ENCODE results near the gene P2RX7. TPM values are rescaled to one million over a fixed set of nuclear protein-coding genes. Genes with fewer than 3 reads are reported as not detected.
"Not testable (repeated sequence)": the region's sequence is repeated elsewhere in the genome, so short reads cannot be mapped to it uniquely, and the experiment has no call there.

Gene P2RX7
- total RNA-seq, 1 donor from 2014 or later = under 0.01 TPM

DNA sequence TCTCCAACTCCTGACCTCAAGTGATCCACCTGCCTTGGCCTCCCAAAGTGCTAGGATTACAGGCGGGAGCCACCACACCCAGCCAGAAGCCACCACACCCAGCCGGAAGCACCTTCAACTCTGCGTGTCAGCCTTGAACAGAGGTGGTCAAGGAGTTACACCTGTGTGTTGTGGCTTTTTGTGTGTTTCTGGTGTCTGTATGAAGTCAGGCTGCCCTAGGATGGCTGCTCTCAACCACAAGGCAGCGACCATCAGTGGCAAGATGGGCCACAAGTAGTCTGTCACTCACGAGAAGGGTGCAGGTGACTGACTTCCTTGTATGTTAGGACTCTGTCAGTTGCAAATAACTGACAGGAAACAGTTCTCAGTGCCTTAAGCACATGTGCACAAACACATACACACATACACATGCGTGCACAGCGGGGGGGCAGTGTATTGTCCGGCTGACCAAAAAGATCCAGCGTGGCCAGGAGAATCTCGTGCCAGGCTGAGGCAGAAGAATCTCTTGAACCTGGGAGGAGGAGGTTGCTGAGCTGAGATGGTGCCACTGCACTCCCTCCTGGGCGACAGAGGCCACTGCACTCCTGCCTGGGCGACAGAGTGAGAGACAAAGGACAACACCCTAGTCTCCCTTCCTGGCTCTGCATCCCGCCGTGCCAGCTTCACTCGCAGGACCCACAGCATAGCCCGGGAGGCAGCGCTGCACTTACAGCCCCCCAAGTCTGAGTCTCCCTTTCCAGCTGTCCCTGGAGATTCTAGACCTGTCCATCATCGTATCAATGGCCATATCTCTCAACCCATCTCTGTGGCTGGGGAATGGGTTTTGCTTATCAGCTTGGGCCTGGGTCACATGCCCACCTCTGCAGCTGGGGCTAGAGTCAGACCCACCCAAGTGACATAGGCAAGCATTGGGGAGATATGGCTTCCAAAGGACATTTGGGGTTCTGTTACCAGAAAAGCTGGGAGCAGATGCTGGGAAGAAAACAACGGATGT, 90.9 kb downstream of the P2RX7 start:
- H3K36me3 ChIP-seq (ENCODE audit: control insufficient read depth, insufficient read depth, low read length) = no peaks in the 10 kb centered on the region
- H3K4me3 ChIP-seq (ENCODE audit: low read depth, low read length) = no peak overlapping the region
- FAIRE-seq = no peak
- TF ChIP-seq, protein P1, sequence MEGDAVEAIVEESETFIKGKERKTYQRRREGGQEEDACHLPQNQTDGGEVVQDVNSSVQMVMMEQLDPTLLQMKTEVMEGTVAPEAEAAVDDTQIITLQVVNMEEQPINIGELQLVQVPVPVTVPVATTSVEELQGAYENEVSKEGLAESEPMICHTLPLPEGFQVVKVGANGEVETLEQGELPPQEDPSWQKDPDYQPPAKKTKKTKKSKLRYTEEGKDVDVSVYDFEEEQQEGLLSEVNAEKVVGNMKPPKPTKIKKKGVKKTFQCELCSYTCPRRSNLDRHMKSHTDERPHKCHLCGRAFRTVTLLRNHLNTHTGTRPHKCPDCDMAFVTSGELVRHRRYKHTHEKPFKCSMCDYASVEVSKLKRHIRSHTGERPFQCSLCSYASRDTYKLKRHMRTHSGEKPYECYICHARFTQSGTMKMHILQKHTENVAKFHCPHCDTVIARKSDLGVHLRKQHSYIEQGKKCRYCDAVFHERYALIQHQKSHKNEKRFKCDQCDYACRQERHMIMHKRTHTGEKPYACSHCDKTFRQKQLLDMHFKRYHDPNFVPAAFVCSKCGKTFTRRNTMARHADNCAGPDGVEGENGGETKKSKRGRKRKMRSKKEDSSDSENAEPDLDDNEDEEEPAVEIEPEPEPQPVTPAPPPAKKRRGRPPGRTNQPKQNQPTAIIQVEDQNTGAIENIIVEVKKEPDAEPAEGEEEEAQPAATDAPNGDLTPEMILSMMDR (IDR thresholded peaks at IDR 0.05; ENCODE audit: insufficient read depth, low read length, severe bottlenecking) = peak; percentile 20
- no peak for DNase-seq (ENCODE audit: low read depth)
- no peaks in the 10 kb centered on the region for H3K27me3 ChIP-seq (ENCODE audit: control insufficient read depth, insufficient read depth, low read length)

DNA sequence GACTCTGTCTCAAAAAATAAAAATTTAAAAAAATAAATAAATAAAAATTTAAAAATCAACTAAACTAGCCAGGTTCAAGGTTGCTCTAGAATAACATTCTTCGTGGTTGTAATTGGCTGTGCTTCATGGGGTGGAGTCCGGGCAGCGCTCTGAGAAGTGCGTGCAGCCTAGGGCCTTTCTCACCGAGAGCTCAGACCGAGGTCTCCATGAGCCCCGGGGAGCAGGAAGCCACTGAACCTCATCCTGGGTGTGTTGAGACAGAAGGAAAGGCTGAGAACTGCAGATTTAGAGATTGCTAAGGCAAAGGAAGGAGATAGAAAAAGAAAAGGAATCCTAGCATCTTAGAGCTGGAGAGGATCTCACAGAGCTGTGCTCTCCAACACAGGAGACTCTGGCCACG, 91.9 kb downstream of the P2RX7 start:
- Histone ChIP-seq H3K36me3 (ENCODE audit: control insufficient read depth, insufficient read depth, low read length) (no peaks in the 10 kb centered on the region), H3K4me3 (ENCODE audit: low read depth, low read length) (no peak overlapping the region), H3K27me3 (ENCODE audit: control insufficient read depth, insufficient read depth, low read length) (no peaks in the 10 kb centered on the region)
- TF ChIP-seq, protein P1 (IDR thresholded peaks at IDR 0.05; ENCODE audit: insufficient read depth, low read length, severe bottlenecking) = no peak
- no peak for DNase-seq (ENCODE audit: low read depth)
- FAIRE-seq = no peak

DNA sequence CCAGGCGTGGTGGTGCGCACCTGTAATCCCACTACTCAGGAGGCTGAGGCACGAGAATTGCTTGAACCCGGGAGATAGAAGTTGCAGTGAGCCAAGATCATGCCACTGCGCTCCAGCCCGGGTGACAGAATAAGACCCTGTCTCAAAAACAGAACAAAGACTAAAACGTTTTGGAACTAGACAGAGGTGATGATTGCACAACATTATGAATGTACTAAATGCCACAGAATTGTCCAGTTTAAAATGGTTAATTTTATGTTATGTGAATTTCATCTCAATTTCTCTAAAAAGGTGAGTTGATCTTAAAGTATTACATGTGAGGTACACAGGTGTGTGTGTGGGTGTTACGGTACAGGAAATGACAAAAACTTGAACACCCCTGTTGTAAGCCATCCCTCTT, 93.7 kb downstream of the P2RX7 start:
- H3K4me3 ChIP-seq (ENCODE audit: low read depth, low read length) = no peak overlapping the region
- TF ChIP-seq, protein P1 (IDR thresholded peaks at IDR 0.05; ENCODE audit: insufficient read depth, low read length, severe bottlenecking) = no peak
- no peak for DNase-seq (ENCODE audit: low read depth)
- no peak for FAIRE-seq
- no peaks in the 10 kb centered on the region for H3K27me3 ChIP-seq (ENCODE audit: control insufficient read depth, insufficient read depth, low read length)
- H3K36me3 ChIP-seq (ENCODE audit: control insufficient read depth, insufficient read depth, low read length) = no peaks in the 10 kb centered on the region

DNA sequence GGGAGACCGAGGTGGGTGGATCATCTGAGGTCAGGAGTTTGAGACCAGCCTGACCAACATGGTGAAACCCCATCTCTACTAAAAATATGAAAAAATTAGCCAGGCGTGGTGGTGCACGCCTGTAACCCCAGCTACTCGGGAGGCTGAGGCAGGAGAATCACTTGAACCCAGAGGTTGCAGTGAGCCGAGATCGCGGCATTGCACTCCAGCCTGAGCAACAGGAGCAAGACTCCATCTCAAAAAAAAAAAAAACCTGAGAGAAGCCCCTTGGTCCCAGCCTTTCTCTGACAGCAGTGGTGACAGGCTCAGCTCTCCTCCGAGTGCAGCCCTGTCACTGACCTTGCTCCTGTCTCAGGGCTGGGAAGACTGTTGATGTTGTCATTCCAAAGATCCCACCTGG, 94.2 kb downstream of the P2RX7 start:
- not testable (repeated sequence) for H3K4me3 ChIP-seq (ENCODE audit: low read depth, low read length); FAIRE-seq; H3K27me3 ChIP-seq (ENCODE audit: control insufficient read depth, insufficient read depth, low read length); DNase-seq (ENCODE audit: low read depth); H3K36me3 ChIP-seq (ENCODE audit: control insufficient read depth, insufficient read depth, low read length)

DNA sequence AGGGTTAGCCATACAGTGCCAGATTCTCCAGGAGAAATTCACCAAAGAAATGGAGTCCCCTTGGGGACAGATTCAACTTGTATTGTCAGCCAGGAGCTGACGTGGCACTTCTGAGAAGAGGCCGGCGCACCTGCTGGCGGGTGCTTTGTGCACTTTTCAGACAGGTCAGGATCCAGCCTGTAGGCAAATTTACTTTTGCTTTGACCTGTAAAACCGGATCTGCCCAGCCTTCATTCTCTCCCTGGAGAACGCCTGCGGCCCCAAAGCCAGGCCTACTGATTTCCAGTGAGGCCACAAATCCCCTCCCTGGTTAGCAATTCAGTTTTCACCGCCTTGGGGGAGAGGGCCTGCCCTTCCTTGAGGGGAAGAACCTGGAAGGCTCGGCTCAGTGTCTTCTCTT, 94.6 kb downstream of the P2RX7 start:
- peak; percentile 67 for DNase-seq (ENCODE audit: low read depth)
- H3K36me3 ChIP-seq (ENCODE audit: control insufficient read depth, insufficient read depth, low read length) = no peaks in the 10 kb centered on the region
- TF ChIP-seq, protein P1 (IDR thresholded peaks at IDR 0.05; ENCODE audit: insufficient read depth, low read length, severe bottlenecking) = peak; percentile 5
- no peak for FAIRE-seq
- H3K27me3 ChIP-seq (ENCODE audit: control insufficient read depth, insufficient read depth, low read length) = no peaks in the 10 kb centered on the region
- no peak overlapping the region for H3K4me3 ChIP-seq (ENCODE audit: low read depth, low read length)

DNA sequence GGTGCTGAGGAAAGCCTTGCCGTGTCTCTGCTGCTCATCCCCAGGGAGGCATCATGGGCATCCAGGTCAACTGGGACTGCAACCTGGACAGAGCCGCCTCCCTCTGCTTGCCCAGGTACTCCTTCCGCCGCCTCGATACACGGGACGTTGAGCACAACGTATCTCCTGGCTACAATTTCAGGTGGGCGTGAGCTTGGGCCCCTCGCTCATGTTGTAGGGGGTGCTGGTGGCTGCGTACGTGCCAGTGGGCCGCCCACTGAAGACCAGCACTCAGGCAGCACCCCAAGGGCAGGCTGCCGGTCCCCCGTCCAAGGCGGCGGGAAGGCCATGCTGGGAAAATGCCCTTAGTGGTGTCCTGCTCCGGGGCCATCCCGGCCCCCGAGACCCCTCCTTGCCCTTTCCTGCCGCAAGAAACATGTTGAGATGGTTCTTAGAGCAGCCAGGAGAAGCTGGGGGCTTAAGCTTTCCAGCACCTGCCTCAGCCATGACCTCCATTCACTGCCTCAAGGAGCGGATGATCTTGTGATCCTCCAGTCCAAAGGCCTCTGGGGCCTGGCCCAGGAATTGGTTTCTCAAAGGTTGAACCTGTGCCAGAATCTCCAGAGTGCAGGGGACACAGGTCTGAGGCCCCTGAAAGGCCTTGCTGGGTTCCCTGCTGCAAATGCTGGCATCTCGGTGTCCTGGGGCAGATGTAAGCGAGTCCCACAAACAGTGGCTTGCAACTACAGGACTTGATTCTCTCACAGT, 96.4 kb downstream of the P2RX7 start:
- DNase-seq (ENCODE audit: low read depth) (no peak), FAIRE-seq (no peak)
- H3K4me3 ChIP-seq (ENCODE audit: low read depth, low read length) = no peak overlapping the region

More for the DNA sequence above, 96.4 kb downstream of the P2RX7 start:
- H3K36me3 ChIP-seq (ENCODE audit: control insufficient read depth, insufficient read depth, low read length) = no peaks in the 10 kb centered on the region
- TF ChIP-seq, protein P1 (IDR thresholded peaks at IDR 0.05; ENCODE audit: insufficient read depth, low read length, severe bottlenecking) = no peak
- H3K27me3 ChIP-seq (ENCODE audit: control insufficient read depth, insufficient read depth, low read length) = no peaks in the 10 kb centered on the region

Data from bronchial epithelial cell (primary cell).